Lower leg skin (tissue), 4 donors: Measurements from ENCODE around the gene ASPSCR1. TPM values are rescaled to one million over a fixed set of nuclear protein-coding genes. Genes with fewer than 3 reads are reported as not detected.

Experiments
- DNase-seq, 2 donors: peaks; one replicate each; pipeline ENCODE4 v3.0.0-alpha.2; 2019; ENCODE audit warnings: low spot score in 2 of 2
- H3K4me3 ChIP-seq: fragments of 200-600 bp; sonication (generic); 2 replicates; pipeline ENCODE4 v1.5.1; 2017; ENCODE audit warnings: mild to moderate bottlenecking, low read depth; ENCODE audit not compliant: poor library complexity, severe bottlenecking
- CTCF ChIP-seq, 3 donors: fragments of 450-650 bp; IDR thresholded peaks; one replicate each; pipeline ENCODE4 v1.5.1; 2016; ENCODE audit warnings: antibody characterized with exemption in 3 of 3, mild to moderate bottlenecking in 3 of 3, moderate library complexity in 2 of 3
- POLR2A ChIP-seq, 2 donors: fragments of 450-650 bp; IDR thresholded peaks; one replicate each; pipeline ENCODE4 v1.6.1; 2016 to 2017; ENCODE audit warnings: antibody characterized with exemption in 2 of 2, mild to moderate bottlenecking in 1 of 2, moderate library complexity in 1 of 2
- WGBS, 2 donors: methylation state at CpG; one replicate each; pipeline ENCODE4 v1.1.5; 2018; 5-methylcytosine and 5-hydroxymethylcytosine counted together
- intact Hi-C: fragments of 100-400 bp; cut with DNase I; formaldehyde crosslinking; loops from one replicate; pipeline ENCODE4 v1.15.0; 2023; ENCODE audit warnings: low total_unique reads
- total RNA-seq, 4 donors: library from RNA; depleted of rRNA; stranded (reverse); fragments of >200 nt; gene quantifications; one replicate each; pipeline ENCODE4 v1.1.0, GENCODE V29; 2016

ASPSCR1 gene
- total RNA-seq, 4 donors from 2014 or later, result 24.0 to 31.5 (median 27.4) TPM

- no peak for DNase-seq
- TF ChIP-seq POLR2A (IDR thresholded peaks at IDR 0.05) (no peak), CTCF (IDR thresholded peaks at IDR 0.05) (no peak)
- 89 to 92% methylated on average over 41 to 55 of the region's 56 CpGs for WGBS, 2 donors
- H3K4me3 ChIP-seq, result no peak overlapping the region
- intact Hi-C loops, result no loop called here
Observed at GRCh38 chr17:81940538-81941483, 36.6 kb upstream of the ASPSCR1 start.

GRCh38 chr17:81941484-81942166, 35.8 kb upstream of the ASPSCR1 start:
- no peak for TF ChIP-seq POLR2A (IDR thresholded peaks at IDR 0.05)
- TF ChIP-seq CTCF (IDR thresholded peaks at IDR 0.05), result no peak
- H3K4me3 ChIP-seq, result no peak overlapping the region
- DNase-seq, result no peak
- 38 to 57% methylated on average over 17 to 27 of the region's 30 CpGs for WGBS, 2 donors
- intact Hi-C loops, result no loop called here

GRCh38 chr17:81942167-81942553, 35.3 kb upstream of the ASPSCR1 start:
- no peak for TF ChIP-seq POLR2A (IDR thresholded peaks at IDR 0.05)
- no peak for TF ChIP-seq CTCF (IDR thresholded peaks at IDR 0.05)
- no peak for DNase-seq
- H3K4me3 ChIP-seq, result no peak overlapping the region
- 32 to 43% methylated on average over 10 to 11 of the region's 12 CpGs for WGBS, 2 donors
- intact Hi-C loops, result no loop called here

- no peak for DNase-seq
- intact Hi-C loops, result no loop called here
- TF ChIP-seq POLR2A (IDR thresholded peaks at IDR 0.05) (no peak), CTCF (IDR thresholded peaks at IDR 0.05) (no peak)
- H3K4me3 ChIP-seq, result no peak overlapping the region
- 85 to 87% methylated on average over 9 of the region's 9 CpGs for WGBS, 2 donors
Observed at GRCh38 chr17:81944858-81945257, 32.6 kb upstream of the ASPSCR1 start.

- WGBS, 2 donors, result 77 to 82% methylated on average over 13 of the region's 13 CpGs
- TF ChIP-seq CTCF (IDR thresholded peaks at IDR 0.05) (no peak), POLR2A (IDR thresholded peaks at IDR 0.05) (no peak)
- intact Hi-C loops, result no loop called here
- H3K4me3 ChIP-seq, result no peak within 1 kb of the TSS
- no peak for DNase-seq
Observed at GRCh38 chr17:81947189-81947588, 30.2 kb upstream of the ASPSCR1 start, which contains the start of gene MYADML2. TSS of gene MYADML2 (minus strand) at chr17:81947233. CDS start at chr17:81941741, 5,492 bp downstream.
